ENCODE results near the gene GOT1.

DNA sequence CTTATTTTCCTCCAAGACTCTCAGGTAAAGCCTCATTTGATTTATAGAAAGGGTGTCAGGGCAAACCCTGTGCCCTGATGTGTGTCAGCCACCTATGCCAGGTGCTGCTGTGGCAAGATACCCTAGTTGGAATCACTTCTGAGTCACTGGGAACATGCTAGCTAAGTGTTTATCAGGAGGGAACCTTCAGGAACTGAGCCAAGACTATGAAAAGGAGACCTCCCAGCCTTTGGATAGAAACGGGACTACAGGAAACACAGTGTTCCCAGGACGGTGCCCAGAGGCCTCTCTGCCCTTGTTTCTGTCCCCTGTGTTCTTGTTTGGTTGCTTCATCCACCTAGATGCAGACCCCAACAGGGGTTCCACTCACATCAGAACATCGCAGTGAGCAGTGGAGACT, 72.7 kb downstream of the GOT1 start:
- TF ChIP-seq, protein P1, sequence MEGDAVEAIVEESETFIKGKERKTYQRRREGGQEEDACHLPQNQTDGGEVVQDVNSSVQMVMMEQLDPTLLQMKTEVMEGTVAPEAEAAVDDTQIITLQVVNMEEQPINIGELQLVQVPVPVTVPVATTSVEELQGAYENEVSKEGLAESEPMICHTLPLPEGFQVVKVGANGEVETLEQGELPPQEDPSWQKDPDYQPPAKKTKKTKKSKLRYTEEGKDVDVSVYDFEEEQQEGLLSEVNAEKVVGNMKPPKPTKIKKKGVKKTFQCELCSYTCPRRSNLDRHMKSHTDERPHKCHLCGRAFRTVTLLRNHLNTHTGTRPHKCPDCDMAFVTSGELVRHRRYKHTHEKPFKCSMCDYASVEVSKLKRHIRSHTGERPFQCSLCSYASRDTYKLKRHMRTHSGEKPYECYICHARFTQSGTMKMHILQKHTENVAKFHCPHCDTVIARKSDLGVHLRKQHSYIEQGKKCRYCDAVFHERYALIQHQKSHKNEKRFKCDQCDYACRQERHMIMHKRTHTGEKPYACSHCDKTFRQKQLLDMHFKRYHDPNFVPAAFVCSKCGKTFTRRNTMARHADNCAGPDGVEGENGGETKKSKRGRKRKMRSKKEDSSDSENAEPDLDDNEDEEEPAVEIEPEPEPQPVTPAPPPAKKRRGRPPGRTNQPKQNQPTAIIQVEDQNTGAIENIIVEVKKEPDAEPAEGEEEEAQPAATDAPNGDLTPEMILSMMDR (IDR thresholded peaks at IDR 0.05), result no peak
- no peak for TF ChIP-seq POLR2A (IDR thresholded peaks at IDR 0.05)
